ENCODE results near the gene CLPTM1L. TPM values are rescaled to one million over a fixed set of nuclear protein-coding genes. Genes with fewer than 3 reads are reported as not detected.

The CLPTM1L gene
- total RNA-seq, 4 donors from 2014 or later: 65.0 to 165 (median 106) TPM

GRCh38 chr5:1272201-1272600 lies 72.7 kb downstream of the CLPTM1L start:
- no peak for ATAC-seq (ENCODE audit: low FRiP score)
- no peak for TF ChIP-seq CTCF (IDR thresholded peaks at IDR 0.05)
- DNase-seq (ENCODE audit: low spot score): no peak

GRCh38 chr5:1270933-1271914 lies 73.7 kb downstream of the CLPTM1L start:
- ATAC-seq (ENCODE audit: low FRiP score): no peak
- DNase-seq (ENCODE audit: low spot score): no peak
- no peak for TF ChIP-seq CTCF (IDR thresholded peaks at IDR 0.05)

GRCh38 chr5:1270426-1270825 lies 74.5 kb downstream of the CLPTM1L start:
- TF ChIP-seq CTCF (IDR thresholded peaks at IDR 0.05): no peak
- ATAC-seq (ENCODE audit: low FRiP score): no peak
- DNase-seq (ENCODE audit: low spot score): no peak

GRCh38 chr5:1268666-1269065 lies 76.2 kb downstream of the CLPTM1L start:
- no peak for ATAC-seq (ENCODE audit: low FRiP score)
- no peak for DNase-seq (ENCODE audit: low spot score)
- no peak for TF ChIP-seq CTCF (IDR thresholded peaks at IDR 0.05)

- no peak for ATAC-seq (ENCODE audit: low FRiP score)
- DNase-seq (ENCODE audit: low spot score): no peak
- no peak for TF ChIP-seq CTCF (IDR thresholded peaks at IDR 0.05)
Measured at GRCh38 chr5:1268056-1268455, 76.8 kb downstream of the CLPTM1L start.

Small RNA genes lying within 50 kb of the gene (small RNA-seq; reads per million reads assigned to genes)
- gene MIR4457: not detected

Other genes with a start within 250 kb of the CLPTM1L start
- gene SLC12A7, start 233.0 kb downstream of the CLPTM1L start, total RNA-seq: 10 to 100 TPM; 17.2 to 39.0 (median 27.5) TPM
- gene SLC6A19, start 143.5 kb downstream of the CLPTM1L start, total RNA-seq: not detected
- gene SLC6A18, start 119.7 kb downstream of the CLPTM1L start, total RNA-seq: not detected
- gene TERT, start 50.0 kb downstream of the CLPTM1L start, total RNA-seq: not detected
- 1 to 10 TPM in 1 of 4 donors, under 1 TPM in 3; 0.32 to 1.2 (median 0.55) TPM for gene SLC6A3, start 100.3 kb upstream of the CLPTM1L start, total RNA-seq
- gene LPCAT1, start 178.9 kb upstream of the CLPTM1L start, total RNA-seq: 10 to 100 TPM; 22.3 to 37.1 (median 34.5) TPM

Data from omental fat pad (tissue), 4 donors.